GM13976 (cell line): Measurements from ENCODE around the gene CEP68.
"Not testable (repeated sequence)": the region's sequence is repeated elsewhere in the genome, so short reads cannot be mapped to it uniquely, and the experiment has no call there.

ENCODE experiments used
- DNase-seq: peaks from one replicate; pipeline ENCODE4 v3.0.0; 2012; ENCODE audit warnings: low spot score
- CTCF ChIP-seq: IDR thresholded peaks from 2 replicates; pipeline ENCODE4 v1.5.1; 2012; ENCODE audit warnings: borderline replicate concordance, mild to moderate bottlenecking; ENCODE audit not compliant: insufficient read depth; ENCODE audit errors: extremely low read depth, missing control alignments, control extremely low read depth
- in situ Hi-C: fragments of 300-500 bp; cut with MboI; formaldehyde crosslinking; loops from one replicate; pipeline ENCODE4 v1.12.0; 2022; ENCODE audit warnings: low sequenced_read_pairs, mixed read lengths, inconsistent platforms; ENCODE audit not compliant: unreplicated experiment

Gene CEP68

GRCh38 chr2:65019010-65019409, 37.2 kb upstream of the CEP68 start:
- TF ChIP-seq CTCF = no peak
- in situ Hi-C loops = no loop called here
- no peak for DNase-seq

GRCh38 chr2:65019675-65020195, 36.5 kb upstream of the CEP68 start:
- TF ChIP-seq CTCF = no peak
- in situ Hi-C loops = no loop called here
- no peak for DNase-seq

- DNase-seq, in situ Hi-C loops: not testable (repeated sequence)
Observed at GRCh38 chr2:65020251-65020650, 36.0 kb upstream of the CEP68 start.

- no peak for TF ChIP-seq CTCF
- no peak for DNase-seq
- in situ Hi-C loops = no loop called here
Observed at GRCh38 chr2:65020943-65021528, 35.2 kb upstream of the CEP68 start.

- in situ Hi-C loops = no loop called here
Observed at GRCh38 chr2:65021709-65022108, 34.5 kb upstream of the CEP68 start.

GRCh38 chr2:65022189-65022588, 34.0 kb upstream of the CEP68 start:
- no peak for TF ChIP-seq CTCF
- no peak for DNase-seq
- in situ Hi-C loops = no loop called here

More at GRCh38 chr2:65021709-65022108, 34.5 kb upstream of the CEP68 start:
- no peak for TF ChIP-seq CTCF
- no peak for DNase-seq

GRCh38 chr2:65023742-65024141, 32.5 kb upstream of the CEP68 start:
- in situ Hi-C loops = no loop called here
- DNase-seq = no peak
- TF ChIP-seq CTCF = no peak
